Esophagus muscularis mucosa (tissue), 3 donors: ENCODE results near the gene IRX3.

ENCODE experiments used
- CTCF ChIP-seq, 3 experiments: fragments of 200-600 bp in 2 of 3; fragments of 450-650 bp in 1 of 3; sonication (generic) in 2 of 3; IDR thresholded peaks; one replicate each; pipeline ENCODE4 v1.5.1; 2017 to 2019; ENCODE audit warnings: antibody characterized with exemption in 3 of 3, mild to moderate bottlenecking in 2 of 3, moderate library complexity in 1 of 3
- EP300 ChIP-seq: sonication (generic); formaldehyde crosslinking; IDR thresholded peaks from one replicate; pipeline ENCODE4 v1.6.1; 2017; ENCODE audit warnings: antibody characterized with exemption

GRCh38 chr16:54313789-54314188 is 27.2 kb upstream of the IRX3 start:
- TF ChIP-seq EP300: no peak
- no peak for TF ChIP-seq CTCF (IDR thresholded peaks at IDR 0.05)
